ENCODE results near the gene EPHB2.

GRCh38 chr1:22736501-22737080, 26.0 kb downstream of the EPHB2 start:
- TF ChIP-seq CTCF (IDR thresholded peaks at IDR 0.05) (no peak), ZFX (IDR thresholded peaks at IDR 0.05; ENCODE audit: borderline replicate concordance) (no peak)

All from 22Rv1 (cell line).